Smooth muscle cell of the umbilical artery (primary cell): ENCODE data around the gene NXPH2. TPM values are rescaled to one million over a fixed set of nuclear protein-coding genes. Genes with fewer than 3 reads are reported as not detected.

Source experiments
- total RNA-seq: library from RNA; depleted of rRNA; stranded (reverse); fragments of >200 nt; gene quantifications from 2 replicates; pipeline ENCODE4 v1.2.3, GENCODE V29; 2014

NXPH2 gene
- 0.42 TPM in 1 of 2 replicates, not detected in the other for total RNA-seq

DNA sequence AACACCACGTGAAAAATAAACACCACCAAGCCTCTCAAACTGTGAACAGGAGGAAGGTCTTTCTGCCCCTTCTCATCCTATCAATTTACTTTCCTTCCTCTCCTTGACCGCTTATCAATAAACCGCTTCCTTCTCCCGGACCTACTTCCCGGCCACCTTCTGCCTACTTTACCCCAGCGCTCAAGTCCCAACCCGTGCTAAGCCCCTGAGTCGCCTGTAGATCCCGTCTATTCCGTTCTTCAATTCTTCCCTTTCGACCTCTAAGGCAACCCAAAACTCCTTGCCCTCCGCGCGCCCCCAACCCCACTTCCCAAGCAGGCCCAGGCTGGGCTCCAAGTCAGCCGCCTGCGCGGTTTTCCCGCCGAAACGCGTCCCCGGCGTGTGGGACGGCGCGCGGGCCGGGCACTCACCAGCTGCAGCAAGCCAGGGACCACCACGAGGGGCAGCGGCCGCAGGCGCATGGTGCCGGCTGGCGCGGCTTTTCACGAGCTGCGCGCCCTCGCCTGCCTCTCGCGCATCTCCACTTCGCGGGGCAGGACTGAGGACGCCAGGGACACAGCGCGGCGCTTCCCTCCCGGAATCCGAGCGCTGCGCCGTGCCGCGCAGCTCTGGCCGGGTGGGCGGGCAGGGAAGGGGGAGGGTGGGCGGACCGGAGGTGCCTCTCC, at the start of gene NXPH2:
TSS of gene NXPH2 (minus strand) at position 610 of the 665 bp plus-strand sequence. CDS start at position 461, 149 bp downstream.

